ENCODE measurements around the gene ADGRA1.

ADGRA1 gene

GRCh38 chr10:133115976-133116375 lies 28.3 kb downstream of the ADGRA1 start:
- Mint-ChIP-seq H3K27me3 (no peaks in the 10 kb centered on the region), H3K36me3 (no peaks in the 10 kb centered on the region), H3K4me3 (no peak overlapping the region), H3K9me3 (ENCODE audit: low read depth) (no peaks in the 10 kb centered on the region), H3K27ac (no peak overlapping the region), H3K4me1 (ENCODE audit: low read depth) (no peaks in the 10 kb centered on the region)

- no peak overlapping the region for H3K4me3 Mint-ChIP-seq
- no peak overlapping the region for H3K27ac Mint-ChIP-seq
- no peaks in the 10 kb centered on the region for H3K36me3 Mint-ChIP-seq
- no peaks in the 10 kb centered on the region for H3K27me3 Mint-ChIP-seq
- H3K4me1 Mint-ChIP-seq (ENCODE audit: low read depth), result no peaks in the 10 kb centered on the region
- no peaks in the 10 kb centered on the region for H3K9me3 Mint-ChIP-seq (ENCODE audit: low read depth)
Observed at GRCh38 chr10:133116455-133116854, 28.7 kb downstream of the ADGRA1 start.

GRCh38 chr10:133117036-133117687 lies 29.4 kb downstream of the ADGRA1 start:
- H3K4me1 Mint-ChIP-seq (ENCODE audit: low read depth), result no peaks in the 10 kb centered on the region
- no peak overlapping the region for H3K4me3 Mint-ChIP-seq
- H3K27ac Mint-ChIP-seq, result no peak overlapping the region
- H3K27me3 Mint-ChIP-seq, result no peaks in the 10 kb centered on the region
- H3K36me3 Mint-ChIP-seq, result no peaks in the 10 kb centered on the region
- no peaks in the 10 kb centered on the region for H3K9me3 Mint-ChIP-seq (ENCODE audit: low read depth)

- no peaks in the 10 kb centered on the region for H3K36me3 Mint-ChIP-seq
- peaks cover under 1% of the 10 kb centered on the region for H3K4me1 Mint-ChIP-seq (ENCODE audit: low read depth)
- no peaks in the 10 kb centered on the region for H3K27me3 Mint-ChIP-seq
- H3K9me3 Mint-ChIP-seq (ENCODE audit: low read depth), result no peaks in the 10 kb centered on the region
- no peak overlapping the region for H3K27ac Mint-ChIP-seq
- H3K4me3 Mint-ChIP-seq, result no peak overlapping the region
Observed at GRCh38 chr10:133117688-133118071, 30.0 kb downstream of the ADGRA1 start.

- Mint-ChIP-seq H3K27ac (no peak overlapping the region), H3K27me3 (peaks cover 6% of the 10 kb centered on the region), H3K36me3 (no peaks in the 10 kb centered on the region), H3K9me3 (ENCODE audit: low read depth) (no peaks in the 10 kb centered on the region), H3K4me1 (ENCODE audit: low read depth) (peaks cover 7% of the 10 kb centered on the region), H3K4me3 (no peak overlapping the region)
Observed at GRCh38 chr10:133121479-133121878, 33.8 kb downstream of the ADGRA1 start.

- H3K4me3 Mint-ChIP-seq, result peak overlapping the region; percentile 41
- no peaks in the 10 kb centered on the region for H3K9me3 Mint-ChIP-seq (ENCODE audit: low read depth)
- peaks cover 6% of the 10 kb centered on the region for H3K27me3 Mint-ChIP-seq
- no peak overlapping the region for H3K27ac Mint-ChIP-seq
- H3K4me1 Mint-ChIP-seq (ENCODE audit: low read depth), result peaks cover 7% of the 10 kb centered on the region
- no peaks in the 10 kb centered on the region for H3K36me3 Mint-ChIP-seq
Observed at GRCh38 chr10:133122171-133122935, 34.6 kb downstream of the ADGRA1 start.

- Mint-ChIP-seq H3K9me3 (ENCODE audit: low read depth) (no peaks in the 10 kb centered on the region), H3K27ac (no peak overlapping the region), H3K4me3 (peak overlapping the region; percentile 41), H3K36me3 (no peaks in the 10 kb centered on the region), H3K27me3 (peaks cover 6% of the 10 kb centered on the region), H3K4me1 (ENCODE audit: low read depth) (peaks cover 7% of the 10 kb centered on the region)
Observed at GRCh38 chr10:133123050-133123745, 35.5 kb downstream of the ADGRA1 start.

- Mint-ChIP-seq H3K4me3 (no peak overlapping the region), H3K27me3 (peaks cover 6% of the 10 kb centered on the region), H3K9me3 (ENCODE audit: low read depth) (no peaks in the 10 kb centered on the region), H3K27ac (no peak overlapping the region), H3K36me3 (no peaks in the 10 kb centered on the region), H3K4me1 (ENCODE audit: low read depth) (peaks cover 7% of the 10 kb centered on the region)
Observed at GRCh38 chr10:133123746-133124356, 36.1 kb downstream of the ADGRA1 start.

- Mint-ChIP-seq H3K9me3 (ENCODE audit: low read depth) (no peaks in the 10 kb centered on the region), H3K4me1 (ENCODE audit: low read depth) (peaks cover 7% of the 10 kb centered on the region), H3K27ac (no peak overlapping the region), H3K36me3 (no peaks in the 10 kb centered on the region), H3K4me3 (no peak overlapping the region), H3K27me3 (peaks cover 6% of the 10 kb centered on the region)
Observed at GRCh38 chr10:133124357-133125211, 36.9 kb downstream of the ADGRA1 start.

- no peaks in the 10 kb centered on the region for H3K9me3 Mint-ChIP-seq (ENCODE audit: low read depth)
- H3K36me3 Mint-ChIP-seq, result no peaks in the 10 kb centered on the region
- no peak overlapping the region for H3K27ac Mint-ChIP-seq
- H3K4me3 Mint-ChIP-seq, result no peak overlapping the region
- peaks cover 7% of the 10 kb centered on the region for H3K4me1 Mint-ChIP-seq (ENCODE audit: low read depth)
- peaks cover 6% of the 10 kb centered on the region for H3K27me3 Mint-ChIP-seq
Observed at GRCh38 chr10:133125901-133126300, 38.2 kb downstream of the ADGRA1 start.

GRCh38 chr10:133126431-133127290 lies 38.9 kb downstream of the ADGRA1 start:
- H3K27ac Mint-ChIP-seq, result no peak overlapping the region
- H3K4me3 Mint-ChIP-seq, result no peak overlapping the region
- no peaks in the 10 kb centered on the region for H3K9me3 Mint-ChIP-seq (ENCODE audit: low read depth)
- H3K4me1 Mint-ChIP-seq (ENCODE audit: low read depth), result peaks cover 7% of the 10 kb centered on the region
- peaks cover 6% of the 10 kb centered on the region for H3K27me3 Mint-ChIP-seq
- no peaks in the 10 kb centered on the region for H3K36me3 Mint-ChIP-seq

GRCh38 chr10:133127291-133128125 lies 39.8 kb downstream of the ADGRA1 start:
- Mint-ChIP-seq H3K36me3 (no peaks in the 10 kb centered on the region), H3K27me3 (peaks cover 6% of the 10 kb centered on the region), H3K4me3 (no peak overlapping the region)

More at GRCh38 chr10:133127291-133128125, 39.8 kb downstream of the ADGRA1 start:
- Mint-ChIP-seq H3K9me3 (ENCODE audit: low read depth) (no peaks in the 10 kb centered on the region), H3K4me1 (ENCODE audit: low read depth) (peaks cover 7% of the 10 kb centered on the region), H3K27ac (no peak overlapping the region)
